Upper lobe of right lung (tissue), 1 donor: ENCODE data around the gene IGSF21. TPM values are rescaled to one million over a fixed set of nuclear protein-coding genes. Genes with fewer than 3 reads are reported as not detected.

ENCODE experiments used
- ATAC-seq: fragments of 200-7000 bp; cut with Tn5 transposase; one replicate; pipeline ENCODE4 v1.9.1; 2020; ENCODE audit warnings: mild to moderate bottlenecking, moderate library complexity
- DNase-seq: peaks from one replicate; pipeline ENCODE4 v3.0.0-alpha.2; 2020
- H3K27ac ChIP-seq: fragments of 200-600 bp; one replicate; pipeline ENCODE4 v1.8.0; 2022
- H3K27me3 ChIP-seq: fragments of 200-600 bp; one replicate; pipeline ENCODE4 v1.8.0; 2022; ENCODE audit warnings: mild to moderate bottlenecking
- H3K36me3 ChIP-seq: fragments of 200-600 bp; one replicate; pipeline ENCODE4 v1.8.0; 2022
- H3K4me1 ChIP-seq: fragments of 200-600 bp; one replicate; pipeline ENCODE4 v1.8.0; 2022
- H3K4me3 ChIP-seq: fragments of 200-600 bp; one replicate; pipeline ENCODE4 v1.8.0; 2022; ENCODE audit warnings: mild to moderate bottlenecking
- H3K9me3 ChIP-seq: fragments of 200-600 bp; one replicate; pipeline ENCODE4 v1.8.0; 2022
- intact Hi-C: fragments of 100-400 bp; cut with DNase I; formaldehyde crosslinking; loops from one replicate; pipeline ENCODE4 v1.11.0; 2022
- total RNA-seq: library from RNA; stranded (reverse); fragmentation: NEBNext Ultra II Directional; extraction: Animal tissue kit (Norgen Biotek cat#: 25700); gene quantifications from one replicate; pipeline ENCODE4 v1.2.1, GENCODE V29; 2021
- TF ChIP-seq, protein P1 (sequence below): fragments of 200-600 bp; IDR thresholded peaks from one replicate; pipeline ENCODE4 v1.8.0; 2022; ENCODE audit warnings: antibody characterized with exemption
- donor health status: DM: no; HTN: yes; CAD: no; lungs with severe emphysema.

IGSF21 gene
- total RNA-seq, 1 donor from 2014 or later = 3.2 TPM

DNA sequence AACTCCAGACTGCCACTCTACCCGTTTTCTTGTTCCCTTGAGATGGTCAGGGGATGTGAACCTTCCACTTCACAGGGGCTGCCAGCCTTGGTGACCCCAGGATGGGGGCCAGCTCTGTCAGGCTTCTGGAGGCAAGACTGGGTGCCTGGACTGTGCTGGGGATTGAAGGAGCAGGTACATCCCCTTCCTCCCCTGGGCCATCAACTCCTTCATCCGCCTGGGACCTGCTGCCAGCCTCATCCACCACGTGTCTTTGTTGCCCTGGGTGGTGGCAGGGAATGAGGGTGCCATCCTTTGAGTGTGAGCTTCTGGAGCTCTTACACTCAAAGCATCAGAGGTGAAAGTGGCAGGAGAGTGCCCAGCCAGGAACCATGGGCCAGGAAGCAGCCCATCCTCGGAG lies 139.6 kb downstream of the IGSF21 start:
- Histone ChIP-seq H3K27ac (no peak overlapping the region), H3K36me3 (no peaks in the 10 kb centered on the region), H3K27me3 (peaks cover 13% of the 10 kb centered on the region), H3K4me1 (no peaks in the 10 kb centered on the region), H3K4me3 (no peak overlapping the region), H3K9me3 (no peaks in the 10 kb centered on the region)
- intact Hi-C loops = no loop called here
- TF ChIP-seq, protein P1, sequence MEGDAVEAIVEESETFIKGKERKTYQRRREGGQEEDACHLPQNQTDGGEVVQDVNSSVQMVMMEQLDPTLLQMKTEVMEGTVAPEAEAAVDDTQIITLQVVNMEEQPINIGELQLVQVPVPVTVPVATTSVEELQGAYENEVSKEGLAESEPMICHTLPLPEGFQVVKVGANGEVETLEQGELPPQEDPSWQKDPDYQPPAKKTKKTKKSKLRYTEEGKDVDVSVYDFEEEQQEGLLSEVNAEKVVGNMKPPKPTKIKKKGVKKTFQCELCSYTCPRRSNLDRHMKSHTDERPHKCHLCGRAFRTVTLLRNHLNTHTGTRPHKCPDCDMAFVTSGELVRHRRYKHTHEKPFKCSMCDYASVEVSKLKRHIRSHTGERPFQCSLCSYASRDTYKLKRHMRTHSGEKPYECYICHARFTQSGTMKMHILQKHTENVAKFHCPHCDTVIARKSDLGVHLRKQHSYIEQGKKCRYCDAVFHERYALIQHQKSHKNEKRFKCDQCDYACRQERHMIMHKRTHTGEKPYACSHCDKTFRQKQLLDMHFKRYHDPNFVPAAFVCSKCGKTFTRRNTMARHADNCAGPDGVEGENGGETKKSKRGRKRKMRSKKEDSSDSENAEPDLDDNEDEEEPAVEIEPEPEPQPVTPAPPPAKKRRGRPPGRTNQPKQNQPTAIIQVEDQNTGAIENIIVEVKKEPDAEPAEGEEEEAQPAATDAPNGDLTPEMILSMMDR = no peak
- ATAC-seq = no peak
- DNase-seq = no peak

- Histone ChIP-seq H3K27ac (no peak overlapping the region), H3K4me3 (no peak overlapping the region), H3K27me3 (peaks cover 13% of the 10 kb centered on the region), H3K36me3 (no peaks in the 10 kb centered on the region), H3K4me1 (no peaks in the 10 kb centered on the region), H3K9me3 (no peaks in the 10 kb centered on the region)
- TF ChIP-seq, protein P1 = no peak
- ATAC-seq = no peak
- DNase-seq = no peak
- intact Hi-C loops = no loop called here
Measured at GRCh38 chr1:18249631-18250030, 142.0 kb downstream of the IGSF21 start.

DNA sequence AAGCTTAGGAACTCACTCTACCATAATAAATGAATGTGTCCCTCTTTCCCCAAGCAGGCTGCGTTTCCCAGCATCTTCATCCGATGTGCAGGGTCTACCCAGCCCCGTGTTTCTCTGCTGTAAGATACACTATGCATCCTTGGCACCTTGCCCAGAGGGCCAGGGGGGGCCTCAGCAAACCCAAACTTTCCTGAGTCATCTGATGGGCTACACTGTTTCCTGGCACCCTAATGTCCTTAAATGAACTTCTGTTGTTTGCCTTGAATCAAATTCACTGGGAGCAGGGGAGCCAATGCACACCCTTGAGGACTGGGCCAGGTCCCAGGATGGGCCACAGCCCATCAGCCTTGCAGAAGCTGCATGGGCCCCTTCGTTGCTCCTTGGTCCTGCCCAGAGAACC lies 145.5 kb downstream of the IGSF21 start:
- TF ChIP-seq, protein P1 = no peak
- DNase-seq (no peak), ATAC-seq (no peak)
- Histone ChIP-seq H3K9me3 (no peaks in the 10 kb centered on the region), H3K4me1 (no peaks in the 10 kb centered on the region), H3K4me3 (no peak overlapping the region), H3K27me3 (peaks cover 11% of the 10 kb centered on the region), H3K27ac (no peak overlapping the region), H3K36me3 (no peaks in the 10 kb centered on the region)
- intact Hi-C loops = no loop called here

DNA sequence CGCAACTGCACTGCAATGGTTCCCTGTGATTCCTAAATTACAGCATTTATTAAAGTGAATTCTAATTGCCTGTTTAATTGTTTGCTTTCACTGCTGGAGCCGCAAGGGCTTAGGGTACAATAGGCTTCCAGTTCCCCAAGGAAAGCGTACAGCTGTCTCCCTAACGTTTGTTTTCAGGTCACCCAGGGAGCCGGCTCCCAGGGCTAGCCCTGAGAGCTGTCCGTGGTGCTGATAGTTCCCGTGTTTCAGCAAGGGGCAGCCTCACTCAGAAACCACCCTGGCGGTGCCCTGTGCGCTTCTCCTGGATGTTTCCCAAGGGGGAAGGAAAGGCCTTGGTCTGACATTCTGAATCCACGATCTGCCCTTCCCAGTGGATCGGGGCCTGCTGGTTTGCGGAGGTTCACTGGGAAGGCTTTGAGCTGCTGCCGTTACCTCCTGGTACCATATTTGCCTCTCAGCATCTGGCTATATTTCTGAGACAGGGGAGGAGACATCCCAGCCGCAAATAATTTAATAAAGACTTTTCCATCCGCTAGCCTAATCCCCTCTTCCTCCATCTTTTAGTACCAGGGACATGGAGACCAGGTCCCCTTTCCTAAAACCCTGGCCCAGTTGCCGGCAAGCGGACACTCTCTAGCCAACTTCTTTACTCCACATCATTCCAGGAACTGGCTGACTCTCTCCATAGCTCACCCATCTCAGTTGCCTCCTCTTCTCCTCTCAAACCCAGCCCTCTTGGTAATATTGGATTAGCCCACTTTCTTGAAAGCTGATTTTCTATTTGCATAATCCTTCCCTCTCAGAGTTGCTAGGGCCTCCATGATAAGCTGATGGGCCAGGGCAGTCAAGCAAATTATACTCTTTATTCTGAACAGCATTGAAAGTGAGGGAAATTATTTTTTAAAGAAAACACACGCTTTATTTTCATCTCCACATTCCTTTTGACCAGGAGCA lies 149.0 kb downstream of the IGSF21 start:
- ATAC-seq (peak; percentile 54), DNase-seq (no peak)
- no peak overlapping the region for H3K4me3 ChIP-seq
- H3K36me3 ChIP-seq = no peaks in the 10 kb centered on the region
- peaks cover 16% of the 10 kb centered on the region for H3K27me3 ChIP-seq
- no peak overlapping the region for H3K27ac ChIP-seq
- no peaks in the 10 kb centered on the region for H3K4me1 ChIP-seq
- intact Hi-C loops = no loop called here
- TF ChIP-seq, protein P1 = no peak
- H3K9me3 ChIP-seq = no peaks in the 10 kb centered on the region

GRCh38 chr1:18257778-18258177 lies 150.2 kb downstream of the IGSF21 start:
- intact Hi-C loops = no loop called here

More at GRCh38 chr1:18257778-18258177, 150.2 kb downstream of the IGSF21 start:
- no peak for ATAC-seq
- no peaks in the 10 kb centered on the region for H3K36me3 ChIP-seq
- H3K9me3 ChIP-seq = no peaks in the 10 kb centered on the region
- TF ChIP-seq, protein P1 = no peak
- no peaks in the 10 kb centered on the region for H3K4me1 ChIP-seq
- H3K27ac ChIP-seq = no peak overlapping the region
- peaks cover 25% of the 10 kb centered on the region for H3K27me3 ChIP-seq
- no peak for DNase-seq
- H3K4me3 ChIP-seq = no peak overlapping the region
